Endothelial cell of coronary artery (primary cell): Measurements from ENCODE around the gene CHCHD6. TPM values are rescaled to one million over a fixed set of nuclear protein-coding genes. Genes with fewer than 3 reads are reported as not detected.

Experiments used
- total RNA-seq: library from RNA; depleted of rRNA; stranded (reverse); fragments of >200 nt; gene quantifications from 2 replicates; pipeline ENCODE4 v1.2.3, GENCODE V29; 2014

The CHCHD6 gene, protein sequence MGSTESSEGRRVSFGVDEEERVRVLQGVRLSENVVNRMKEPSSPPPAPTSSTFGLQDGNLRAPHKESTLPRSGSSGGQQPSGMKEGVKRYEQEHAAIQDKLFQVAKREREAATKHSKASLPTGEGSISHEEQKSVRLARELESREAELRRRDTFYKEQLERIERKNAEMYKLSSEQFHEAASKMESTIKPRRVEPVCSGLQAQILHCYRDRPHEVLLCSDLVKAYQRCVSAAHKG
- 12.3 and 15.8 TPM in 2 replicates for total RNA-seq

DNA sequence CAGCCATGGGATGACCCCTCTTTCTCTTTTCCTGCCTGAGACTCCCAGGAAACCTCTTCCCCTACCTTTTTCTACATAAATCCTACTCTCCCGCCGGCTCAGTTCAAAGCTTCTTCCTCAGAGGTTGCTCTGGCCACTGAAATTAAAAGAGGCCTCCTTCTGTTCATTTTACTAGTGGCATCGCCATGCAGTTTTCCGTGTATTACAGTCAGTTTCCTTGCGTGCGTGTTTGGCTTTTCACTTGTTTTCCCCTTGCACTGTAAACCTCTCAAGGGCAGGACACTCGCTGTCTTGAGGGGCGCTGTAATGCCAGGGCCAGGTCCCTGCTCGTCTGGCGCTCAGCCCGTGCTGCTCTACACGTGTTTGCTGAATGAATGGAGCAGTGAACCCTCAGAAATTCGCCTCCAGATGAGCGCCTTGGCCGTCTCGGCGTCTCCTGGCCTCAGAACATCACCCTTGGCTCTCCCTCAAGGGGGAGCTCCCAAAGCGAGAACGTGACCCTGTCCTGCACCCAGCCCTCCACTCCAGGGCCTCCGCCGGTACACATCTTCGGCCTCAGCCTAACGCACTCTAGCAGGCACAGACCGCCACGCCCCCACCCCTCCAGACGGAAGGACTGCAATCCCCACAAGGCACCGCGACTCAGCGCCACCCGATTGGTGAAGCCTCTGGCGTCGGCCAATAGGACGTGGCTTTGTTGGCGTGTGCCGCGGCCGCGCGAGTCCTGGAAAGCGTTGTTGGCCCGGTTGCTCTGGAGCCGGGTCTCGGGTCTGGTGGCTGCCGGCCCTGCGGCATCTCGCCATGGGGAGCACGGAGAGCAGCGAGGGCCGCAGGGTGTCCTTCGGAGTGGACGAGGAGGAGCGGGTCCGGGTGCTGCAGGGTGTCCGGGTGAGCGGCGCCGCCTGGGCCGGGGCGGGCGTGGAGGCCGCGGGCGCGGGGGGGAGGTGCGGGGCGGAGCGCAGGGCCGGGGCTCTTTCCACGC is at the start of gene CHCHD6:
TSS of gene CHCHD6 (plus strand) at position 729 of the 982 bp plus-strand sequence. CDS start at position 802, 73 bp downstream.

DNA sequence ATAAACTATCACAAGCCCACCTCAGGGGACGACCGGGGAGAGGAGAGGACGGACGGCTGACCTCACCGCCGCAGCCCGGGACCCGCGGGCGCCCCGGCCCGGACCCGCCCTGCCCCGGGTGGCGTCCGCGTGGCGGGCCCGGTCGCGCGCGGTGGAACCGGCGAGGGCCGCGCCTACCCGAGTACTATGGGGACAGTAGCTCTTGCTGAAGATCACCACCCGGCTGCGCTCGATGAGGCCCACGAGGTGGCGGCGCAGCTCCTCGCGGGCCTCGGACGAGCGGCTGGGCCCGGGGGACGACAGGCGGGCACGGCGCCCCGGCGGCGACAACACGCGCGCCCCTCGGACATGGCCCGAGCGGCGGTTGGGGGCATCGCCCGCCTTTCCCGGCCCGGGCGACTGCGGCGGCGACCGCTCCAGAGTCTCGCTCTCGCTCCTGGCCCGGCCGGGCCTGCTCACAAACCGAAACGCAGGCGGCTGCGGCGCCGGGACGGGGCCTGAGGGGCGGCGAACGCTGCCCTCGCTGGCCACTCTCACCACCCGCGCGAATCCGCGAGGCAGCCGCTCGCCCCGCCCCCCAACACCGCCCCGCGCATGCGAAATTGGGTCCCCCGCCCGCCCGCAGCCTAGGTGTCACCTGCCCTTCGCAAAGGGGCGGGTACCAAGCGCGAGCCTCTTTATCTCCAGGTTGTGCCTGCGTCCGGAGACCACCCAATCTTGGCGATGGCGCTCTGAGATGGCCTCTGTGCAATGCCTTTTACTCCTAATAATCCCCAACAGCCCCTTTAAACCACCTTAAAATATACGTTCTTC is 49.3 kb upstream of the CHCHD6 start, which contains the start of gene TXNRD3:
TSS of gene TXNRD3 (minus strand) at position 554 of the 813 bp plus-strand sequence.

DNA sequence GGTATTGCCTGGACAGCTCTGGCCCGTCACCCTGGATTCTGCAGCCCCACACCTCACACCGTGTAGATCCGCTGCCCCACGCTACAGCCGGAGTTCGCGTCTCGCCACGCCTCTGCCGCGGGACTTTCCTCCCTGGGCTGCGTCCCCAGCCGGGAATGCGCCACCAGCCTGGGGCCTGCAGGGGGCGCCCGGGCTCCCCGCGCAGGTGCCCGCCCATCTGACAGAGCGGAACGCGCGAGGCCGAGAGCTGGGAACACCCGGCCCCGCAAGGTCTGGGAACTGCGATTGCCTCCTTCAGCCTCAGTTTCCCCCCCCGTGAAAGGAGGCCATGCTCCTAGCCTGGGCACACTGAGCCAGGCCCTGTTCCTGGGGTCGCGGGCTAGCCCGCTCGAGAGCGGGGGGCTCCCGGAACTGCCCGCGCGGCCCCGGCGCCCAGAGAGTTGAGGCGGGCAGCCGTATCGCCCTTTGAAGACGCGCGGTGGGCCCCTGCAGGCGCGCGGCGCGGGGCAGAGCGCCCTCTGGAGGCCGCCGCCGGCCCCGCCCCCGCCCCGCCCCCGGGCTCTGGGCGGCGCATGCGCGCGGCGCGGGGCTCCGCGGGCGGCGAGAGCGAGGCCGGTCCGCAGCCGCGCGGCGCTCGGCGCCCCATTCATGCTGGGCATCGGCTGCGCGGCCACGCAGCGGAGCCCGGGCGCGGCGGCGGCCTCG is 278.6 kb downstream of the CHCHD6 start, which contains the start of gene PLXNA1:
TSS of gene PLXNA1 (plus strand) at position 645 of the 705 bp plus-strand sequence. CDS start 5,479 bp downstream, outside the sequence.

Other genes starting within 250 kb of the CHCHD6 start
- 14.6 and 18.7 TPM in 2 replicates for gene ZXDC, start 228.3 kb upstream of the CHCHD6 start, total RNA-seq
- not detected in 2 replicates for gene UROC1, start 186.5 kb upstream of the CHCHD6 start, total RNA-seq
- not detected in 2 replicates for gene CHST13, start 180.1 kb upstream of the CHCHD6 start, total RNA-seq
- not detected in 2 replicates for gene C3orf22, start 145.3 kb upstream of the CHCHD6 start, total RNA-seq
- gene TXNRD3, start 49.1 kb upstream of the CHCHD6 start, total RNA-seq = 6.0 and 8.7 TPM in 2 replicates